GM10248 (cell line): Measurements from ENCODE around the gene NOTCH3.

ENCODE experiments used
- CTCF ChIA-PET: fragments of 300-600 bp; sonication (Branson Sonifier 250); formaldehyde crosslinking; extraction: SDS; loops from one replicate; lab custom pipeline; 2021; ENCODE audit warnings: antibody characterized with exemption; lab: Yijun Ruan, JAX
- POLR2A ChIA-PET: fragments of 350-650 bp; sonication (Branson Sonifier 250); formaldehyde crosslinking; extraction: SDS; loops from one replicate; lab custom pipeline; 2020; ENCODE audit warnings: antibody characterized with exemption; lab: Yijun Ruan, JAX
- DNase-seq: peaks from one replicate; pipeline ENCODE4 v3.0.0; 2012; ENCODE audit errors: extremely low spot score
- TF ChIP-seq, protein P1 (sequence below): IDR thresholded peaks from 2 replicates; pipeline ENCODE4 v1.5.1; 2012; ENCODE audit warnings: mild to moderate bottlenecking, low read depth; ENCODE audit errors: extremely low read depth, missing control alignments, control extremely low read depth

Gene NOTCH3

DNA sequence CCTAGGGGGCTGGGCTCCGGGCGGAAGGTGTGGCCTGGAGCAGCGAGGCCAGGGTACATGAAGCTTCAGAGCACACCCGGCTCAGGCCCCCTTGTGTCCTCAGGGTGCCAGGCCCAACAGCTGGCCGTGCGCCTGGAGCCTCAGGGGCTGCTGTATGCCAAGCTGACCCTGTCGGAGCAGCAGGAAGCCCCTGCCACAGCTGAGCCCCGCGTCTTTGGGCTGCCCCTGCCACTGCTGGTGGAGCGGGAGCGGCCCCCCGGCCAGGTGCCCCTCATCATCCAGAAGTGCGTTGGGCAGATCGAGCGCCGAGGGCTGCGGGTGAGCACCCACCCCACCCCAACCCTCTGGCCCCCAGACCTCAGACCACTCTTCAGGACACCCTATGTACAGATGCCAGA is 90.4 kb downstream of the NOTCH3 start:
- TF ChIP-seq, protein P1, sequence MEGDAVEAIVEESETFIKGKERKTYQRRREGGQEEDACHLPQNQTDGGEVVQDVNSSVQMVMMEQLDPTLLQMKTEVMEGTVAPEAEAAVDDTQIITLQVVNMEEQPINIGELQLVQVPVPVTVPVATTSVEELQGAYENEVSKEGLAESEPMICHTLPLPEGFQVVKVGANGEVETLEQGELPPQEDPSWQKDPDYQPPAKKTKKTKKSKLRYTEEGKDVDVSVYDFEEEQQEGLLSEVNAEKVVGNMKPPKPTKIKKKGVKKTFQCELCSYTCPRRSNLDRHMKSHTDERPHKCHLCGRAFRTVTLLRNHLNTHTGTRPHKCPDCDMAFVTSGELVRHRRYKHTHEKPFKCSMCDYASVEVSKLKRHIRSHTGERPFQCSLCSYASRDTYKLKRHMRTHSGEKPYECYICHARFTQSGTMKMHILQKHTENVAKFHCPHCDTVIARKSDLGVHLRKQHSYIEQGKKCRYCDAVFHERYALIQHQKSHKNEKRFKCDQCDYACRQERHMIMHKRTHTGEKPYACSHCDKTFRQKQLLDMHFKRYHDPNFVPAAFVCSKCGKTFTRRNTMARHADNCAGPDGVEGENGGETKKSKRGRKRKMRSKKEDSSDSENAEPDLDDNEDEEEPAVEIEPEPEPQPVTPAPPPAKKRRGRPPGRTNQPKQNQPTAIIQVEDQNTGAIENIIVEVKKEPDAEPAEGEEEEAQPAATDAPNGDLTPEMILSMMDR: no peak
- DNase-seq: no peak
- CTCF ChIA-PET: interaction anchor here (1.4 to 1.8 kb wide), 2 partner anchors 14 to 51 kb away, joined by 4 to 6 read pairs; no protein-coding TSS in a partner anchor
- POLR2A ChIA-PET: interaction anchor here (0.6 kb wide), 1 partner anchor 123 kb away, joined by 4 read pairs; no protein-coding TSS in a partner anchor

DNA sequence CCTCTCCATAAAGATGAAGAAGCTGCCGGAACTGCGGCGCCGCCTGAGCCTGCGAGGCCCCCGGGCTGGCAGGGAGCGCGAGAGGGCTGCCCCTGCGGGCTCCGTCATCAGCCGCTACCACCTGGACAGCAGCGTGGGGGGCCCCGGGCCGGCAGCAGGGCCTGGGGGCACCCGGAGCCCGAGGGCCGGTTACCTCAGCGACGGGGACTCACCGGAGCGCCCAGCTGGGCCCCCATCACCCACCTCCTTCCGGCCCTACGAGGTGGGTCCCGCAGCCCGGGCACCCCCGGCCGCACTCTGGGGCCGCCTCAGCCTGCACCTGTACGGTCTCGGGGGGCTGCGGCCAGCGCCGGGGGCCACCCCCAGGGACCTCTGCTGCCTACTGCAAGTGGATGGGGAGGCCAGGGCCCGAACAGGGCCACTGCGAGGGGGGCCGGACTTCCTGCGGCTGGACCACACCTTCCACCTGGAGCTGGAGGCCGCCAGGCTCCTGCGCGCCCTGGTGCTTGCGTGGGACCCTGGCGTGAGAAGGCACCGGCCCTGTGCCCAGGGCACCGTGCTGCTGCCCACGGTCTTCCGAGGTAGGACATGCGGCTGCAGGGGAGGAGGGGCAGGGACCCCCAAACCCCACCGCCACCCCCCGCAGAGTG is 90.9 kb downstream of the NOTCH3 start:
- CTCF ChIA-PET: interaction anchor here (1.8 kb wide), 1 partner anchor 15 kb away, joined by 6 read pairs; no protein-coding TSS in a partner anchor
- POLR2A ChIA-PET: no interaction called here
- TF ChIP-seq, protein P1: no peak
- no peak for DNase-seq
